MCF 10A (cell line): ENCODE results near the gene CLEC2D. TPM values are rescaled to one million over a fixed set of nuclear protein-coding genes. Genes with fewer than 3 reads are reported as not detected.
"Not testable (repeated sequence)": the region's sequence is repeated elsewhere in the genome, so short reads cannot be mapped to it uniquely, and the experiment has no call there.

Source experiments
- BruUV-seq: library from RNA; stranded (reverse); fragments of 400-500 nt; replicated peaks from 2 replicates; lab custom pipeline; 2021; lab: Mats Ljungman, UMichigan
- CTCF ChIA-PET: fragments of 300-600 bp; sonication (Branson Sonifier 250); formaldehyde crosslinking; extraction: SDS; loops from one replicate; lab custom pipeline; 2021; ENCODE audit warnings: antibody characterized with exemption, inconsistent platforms; lab: Yijun Ruan, JAX
- POLR2A ChIA-PET: fragments of 300-600, 350-650 bp; sonication (Branson Sonifier 250); formaldehyde crosslinking; extraction: SDS; loops from one replicate; lab custom pipeline; 2020; ENCODE audit warnings: antibody characterized with exemption, inconsistent platforms; lab: Yijun Ruan, JAX
- DNase-seq: peaks from one replicate; pipeline ENCODE4 v3.0.0-alpha.2; 2018; ENCODE audit not compliant: unreplicated experiment
- H3K27ac Mint-ChIP-seq: one replicate; pipeline ENCODE4 v1.8.0; 2022; ENCODE audit warnings: mild to moderate bottlenecking, low read depth, mixed read lengths; ENCODE audit not compliant: unreplicated experiment
- H3K27me3 Mint-ChIP-seq: one replicate; pipeline ENCODE4 v1.8.0; 2022; ENCODE audit warnings: mixed read lengths; ENCODE audit not compliant: insufficient read depth, unreplicated experiment
- H3K36me3 Mint-ChIP-seq: one replicate; pipeline ENCODE4 v1.8.0; 2022; ENCODE audit warnings: mild to moderate bottlenecking, moderate library complexity, mixed read lengths; ENCODE audit not compliant: insufficient read depth, unreplicated experiment
- H3K4me1 Mint-ChIP-seq: one replicate; pipeline ENCODE4 v1.8.0; 2022; ENCODE audit warnings: mixed read lengths; ENCODE audit not compliant: insufficient read depth, unreplicated experiment
- H3K4me3 Mint-ChIP-seq: one replicate; pipeline ENCODE4 v1.8.0; 2022; ENCODE audit warnings: mild to moderate bottlenecking, moderate library complexity, mixed read lengths; ENCODE audit not compliant: unreplicated experiment
- H3K9me3 Mint-ChIP-seq: one replicate; pipeline ENCODE4 v1.8.0; 2022; ENCODE audit warnings: mixed read lengths; ENCODE audit not compliant: unreplicated experiment
- intact Hi-C: fragments of 100-400 bp; cut with micrococcal nuclease; formaldehyde crosslinking; loops from 2 replicates; pipeline ENCODE4 v1.14.1; 2022
- total RNA-seq: library from RNA; stranded (reverse); gene quantifications from 2 replicates; pipeline ENCODE4 v1.2.3, GENCODE V29; 2022
- TF ChIP-seq, protein P1 (sequence below): fragments of 200-600 bp; IDR thresholded peaks from one replicate; pipeline ENCODE4 v1.8.0; 2022; ENCODE audit warnings: antibody characterized with exemption, mild to moderate bottlenecking; ENCODE audit not compliant: unreplicated experiment

The CLEC2D gene
- total RNA-seq, 1 experiment from 2014 or later = 5.1 TPM

DNA sequence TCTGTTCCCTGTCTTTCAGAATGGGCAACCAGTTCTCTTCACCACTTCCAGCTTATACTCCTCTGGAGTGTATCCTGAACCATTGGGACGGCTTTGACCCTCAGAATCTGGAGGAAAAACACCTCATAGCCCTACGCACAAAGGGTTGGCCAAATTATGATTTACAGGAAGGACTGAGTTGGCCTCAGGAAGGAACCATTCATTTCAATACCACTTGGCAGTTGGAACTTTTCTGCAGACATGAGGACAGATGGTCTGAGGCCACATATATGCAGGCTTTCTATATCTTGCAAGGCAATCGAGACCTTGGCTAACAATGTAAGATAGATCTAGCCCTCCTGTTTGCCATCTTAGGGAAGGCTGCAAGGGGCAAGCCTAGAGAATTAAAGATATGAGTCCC lies 39.3 kb downstream of the CLEC2D start:
- H3K36me3 Mint-ChIP-seq = no peaks in the 10 kb centered on the region
- H3K27me3 Mint-ChIP-seq = no peaks in the 10 kb centered on the region
- intact Hi-C loops = loop anchor here (1.0 kb wide), 2 partner anchors 75 to 378 kb away; no protein-coding TSS in a partner anchor
- peaks cover 13% of the 10 kb centered on the region for H3K9me3 Mint-ChIP-seq
- TF ChIP-seq, protein P1, sequence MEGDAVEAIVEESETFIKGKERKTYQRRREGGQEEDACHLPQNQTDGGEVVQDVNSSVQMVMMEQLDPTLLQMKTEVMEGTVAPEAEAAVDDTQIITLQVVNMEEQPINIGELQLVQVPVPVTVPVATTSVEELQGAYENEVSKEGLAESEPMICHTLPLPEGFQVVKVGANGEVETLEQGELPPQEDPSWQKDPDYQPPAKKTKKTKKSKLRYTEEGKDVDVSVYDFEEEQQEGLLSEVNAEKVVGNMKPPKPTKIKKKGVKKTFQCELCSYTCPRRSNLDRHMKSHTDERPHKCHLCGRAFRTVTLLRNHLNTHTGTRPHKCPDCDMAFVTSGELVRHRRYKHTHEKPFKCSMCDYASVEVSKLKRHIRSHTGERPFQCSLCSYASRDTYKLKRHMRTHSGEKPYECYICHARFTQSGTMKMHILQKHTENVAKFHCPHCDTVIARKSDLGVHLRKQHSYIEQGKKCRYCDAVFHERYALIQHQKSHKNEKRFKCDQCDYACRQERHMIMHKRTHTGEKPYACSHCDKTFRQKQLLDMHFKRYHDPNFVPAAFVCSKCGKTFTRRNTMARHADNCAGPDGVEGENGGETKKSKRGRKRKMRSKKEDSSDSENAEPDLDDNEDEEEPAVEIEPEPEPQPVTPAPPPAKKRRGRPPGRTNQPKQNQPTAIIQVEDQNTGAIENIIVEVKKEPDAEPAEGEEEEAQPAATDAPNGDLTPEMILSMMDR = no peak
- ChIA-PET CTCF (interaction anchor here (0.6 to 7.4 kb wide), 33 partner anchors 10 to 1127 kb away, joined by 3 to 108 read pairs (median 5); no protein-coding TSS in a partner anchor), POLR2A (interaction anchor here (1.1 to 1.2 kb wide), 2 partner anchors 9 to 60 kb away, joined by 3 to 4 read pairs; no protein-coding TSS in a partner anchor)
- no peak overlapping the region for H3K4me3 Mint-ChIP-seq
- no TSS peak for BruUV-seq
- no peak overlapping the region for H3K27ac Mint-ChIP-seq
- peaks cover 15% of the 10 kb centered on the region for H3K4me1 Mint-ChIP-seq
- DNase-seq = no peak

GRCh38 chr12:9710584-9711375 lies 41.3 kb downstream of the CLEC2D start:
- TF ChIP-seq, protein P1 = no peak
- CTCF ChIA-PET = interaction anchor here (0.6 to 7.4 kb wide), 7 partner anchors 9 to 1102 kb away, joined by 3 to 108 read pairs (median 4); no protein-coding TSS in a partner anchor
- H3K27ac Mint-ChIP-seq = no peak overlapping the region
- intact Hi-C loops = no loop called here
- H3K27me3 Mint-ChIP-seq = no peaks in the 10 kb centered on the region
- H3K4me3 Mint-ChIP-seq = no peak overlapping the region
- H3K4me1 Mint-ChIP-seq = peaks cover 15% of the 10 kb centered on the region
- no peaks in the 10 kb centered on the region for H3K36me3 Mint-ChIP-seq
- DNase-seq = no peak
- BruUV-seq = no TSS peak
- POLR2A ChIA-PET = interaction anchor here (0.7 kb wide), 1 partner anchor 14 kb away, joined by 3 read pairs; no protein-coding TSS in a partner anchor
- H3K9me3 Mint-ChIP-seq = peaks cover 1% of the 10 kb centered on the region

- CTCF ChIA-PET = interaction anchor here (0.6 to 7.4 kb wide), 8 partner anchors 8 to 1103 kb away, joined by 3 to 108 read pairs (median 4); no protein-coding TSS in a partner anchor
- BruUV-seq = no TSS peak
- POLR2A ChIA-PET = interaction anchor here (0.7 kb wide), 1 partner anchor 13 kb away, joined by 3 read pairs; no protein-coding TSS in a partner anchor
These were observed 42.2 kb downstream of the CLEC2D start for GRCh38 chr12:9711664-9712063.

GRCh38 chr12:9713032-9713558 lies 43.6 kb downstream of the CLEC2D start:
- BruUV-seq, DNase-seq, H3K4me3 Mint-ChIP-seq, H3K36me3 Mint-ChIP-seq, H3K9me3 Mint-ChIP-seq, H3K27me3 Mint-ChIP-seq, POLR2A ChIA-PET, H3K27ac Mint-ChIP-seq, H3K4me1 Mint-ChIP-seq, intact Hi-C loops: not testable (repeated sequence)
- CTCF ChIA-PET = interaction anchor here (1.0 to 7.4 kb wide), 3 partner anchors 30 to 366 kb away, joined by 3 to 108 read pairs (median 7); no protein-coding TSS in a partner anchor

More at GRCh38 chr12:9711664-9712063, 42.2 kb downstream of the CLEC2D start:
- TF ChIP-seq, protein P1 = no peak
- no peak for DNase-seq
- intact Hi-C loops = no loop called here
- H3K4me1 Mint-ChIP-seq = peaks cover 15% of the 10 kb centered on the region
- H3K9me3 Mint-ChIP-seq = no peaks in the 10 kb centered on the region
- no peaks in the 10 kb centered on the region for H3K27me3 Mint-ChIP-seq
- H3K36me3 Mint-ChIP-seq = no peaks in the 10 kb centered on the region
- no peak overlapping the region for H3K4me3 Mint-ChIP-seq
- no peak overlapping the region for H3K27ac Mint-ChIP-seq
